GM13976 (cell line): ENCODE measurements around the gene C2CD4C.
"Not testable (repeated sequence)": the region's sequence is repeated elsewhere in the genome, so short reads cannot be mapped to it uniquely, and the experiment has no call there.

Source experiments
- DNase-seq: peaks from one replicate; pipeline ENCODE4 v3.0.0; 2012; ENCODE audit warnings: low spot score
- in situ Hi-C: fragments of 300-500 bp; cut with MboI; formaldehyde crosslinking; loops from one replicate; pipeline ENCODE4 v1.12.0; 2022; ENCODE audit warnings: low sequenced_read_pairs, mixed read lengths, inconsistent platforms; ENCODE audit not compliant: unreplicated experiment
- TF ChIP-seq, protein P1 (sequence below): IDR thresholded peaks from 2 replicates; pipeline ENCODE4 v1.5.1; 2012; ENCODE audit warnings: borderline replicate concordance, mild to moderate bottlenecking; ENCODE audit not compliant: insufficient read depth; ENCODE audit errors: extremely low read depth, missing control alignments, control extremely low read depth

C2CD4C gene

GRCh38 chr19:390386-391206, 18.4 kb downstream of the C2CD4C start:
- TF ChIP-seq, protein P1, sequence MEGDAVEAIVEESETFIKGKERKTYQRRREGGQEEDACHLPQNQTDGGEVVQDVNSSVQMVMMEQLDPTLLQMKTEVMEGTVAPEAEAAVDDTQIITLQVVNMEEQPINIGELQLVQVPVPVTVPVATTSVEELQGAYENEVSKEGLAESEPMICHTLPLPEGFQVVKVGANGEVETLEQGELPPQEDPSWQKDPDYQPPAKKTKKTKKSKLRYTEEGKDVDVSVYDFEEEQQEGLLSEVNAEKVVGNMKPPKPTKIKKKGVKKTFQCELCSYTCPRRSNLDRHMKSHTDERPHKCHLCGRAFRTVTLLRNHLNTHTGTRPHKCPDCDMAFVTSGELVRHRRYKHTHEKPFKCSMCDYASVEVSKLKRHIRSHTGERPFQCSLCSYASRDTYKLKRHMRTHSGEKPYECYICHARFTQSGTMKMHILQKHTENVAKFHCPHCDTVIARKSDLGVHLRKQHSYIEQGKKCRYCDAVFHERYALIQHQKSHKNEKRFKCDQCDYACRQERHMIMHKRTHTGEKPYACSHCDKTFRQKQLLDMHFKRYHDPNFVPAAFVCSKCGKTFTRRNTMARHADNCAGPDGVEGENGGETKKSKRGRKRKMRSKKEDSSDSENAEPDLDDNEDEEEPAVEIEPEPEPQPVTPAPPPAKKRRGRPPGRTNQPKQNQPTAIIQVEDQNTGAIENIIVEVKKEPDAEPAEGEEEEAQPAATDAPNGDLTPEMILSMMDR, result no peak
- in situ Hi-C loops, result no loop called here
- DNase-seq, result no peak

- in situ Hi-C loops, result no loop called here
- no peak for DNase-seq
- TF ChIP-seq, protein P1, result no peak
Measured at GRCh38 chr19:389935-390289, 19.0 kb downstream of the C2CD4C start.

- no peak for DNase-seq
- TF ChIP-seq, protein P1, result no peak
- in situ Hi-C loops, result no loop called here
Measured at GRCh38 chr19:389255-389934, 19.6 kb downstream of the C2CD4C start.

- in situ Hi-C loops, result no loop called here
- DNase-seq, result no peak
- TF ChIP-seq, protein P1, result no peak
Measured at GRCh38 chr19:388691-389090, 20.3 kb downstream of the C2CD4C start.

DNA sequence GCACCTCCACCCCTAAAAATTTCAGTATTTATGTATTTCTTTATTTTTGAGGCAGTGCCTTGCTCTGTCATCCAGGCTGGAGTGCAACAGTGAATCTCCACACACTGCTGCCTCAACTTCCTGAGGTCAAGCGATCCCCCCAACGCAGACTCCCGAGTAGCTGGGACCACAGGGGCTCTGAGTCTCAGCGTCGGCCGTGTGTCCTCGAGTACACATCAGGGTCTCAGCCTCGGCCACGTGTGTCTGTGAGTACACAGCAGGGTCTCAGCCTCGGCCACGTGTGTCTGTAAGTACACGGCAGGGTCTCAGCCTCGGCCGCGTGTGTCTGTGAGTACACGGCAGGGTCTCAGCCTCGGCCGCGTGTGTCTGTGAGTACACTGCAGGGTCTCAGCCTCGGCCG, 21.2 kb downstream of the C2CD4C start:
- in situ Hi-C loops, result no loop called here
- DNase-seq, result no peak
- TF ChIP-seq, protein P1, result no peak

DNA sequence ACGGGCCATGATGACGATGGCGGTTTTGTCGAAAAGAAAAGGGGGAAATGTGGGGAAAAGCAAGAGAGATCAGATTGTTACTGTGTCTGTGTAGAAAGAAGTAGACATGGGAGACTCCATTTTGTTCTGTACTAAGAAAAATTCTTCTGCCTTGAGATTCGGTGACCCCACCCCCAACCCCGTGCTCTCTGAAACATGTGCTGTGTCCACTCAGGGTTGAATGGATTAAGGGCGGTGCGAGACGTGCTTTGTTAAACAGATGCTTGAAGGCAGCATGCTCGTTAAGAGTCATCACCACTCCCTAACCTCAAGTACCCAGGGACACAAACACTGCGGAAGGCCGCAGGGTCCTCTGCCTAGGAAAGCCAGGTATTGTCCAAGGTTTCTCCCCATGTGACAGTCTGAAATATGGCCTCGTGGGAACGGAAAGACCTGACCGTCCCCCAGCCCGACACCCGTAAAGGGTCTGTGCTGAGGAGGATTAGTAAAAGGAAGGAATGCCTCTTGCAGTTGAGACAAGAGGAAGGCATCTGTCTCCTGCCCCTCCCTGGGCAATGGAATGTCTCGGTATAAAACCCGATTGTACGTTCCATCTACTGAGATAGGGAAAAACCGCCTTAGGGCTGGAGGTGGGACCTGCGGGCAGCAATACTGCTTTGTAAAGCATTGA, 22.2 kb downstream of the C2CD4C start:
- in situ Hi-C loops, DNase-seq: not testable (repeated sequence)

DNA sequence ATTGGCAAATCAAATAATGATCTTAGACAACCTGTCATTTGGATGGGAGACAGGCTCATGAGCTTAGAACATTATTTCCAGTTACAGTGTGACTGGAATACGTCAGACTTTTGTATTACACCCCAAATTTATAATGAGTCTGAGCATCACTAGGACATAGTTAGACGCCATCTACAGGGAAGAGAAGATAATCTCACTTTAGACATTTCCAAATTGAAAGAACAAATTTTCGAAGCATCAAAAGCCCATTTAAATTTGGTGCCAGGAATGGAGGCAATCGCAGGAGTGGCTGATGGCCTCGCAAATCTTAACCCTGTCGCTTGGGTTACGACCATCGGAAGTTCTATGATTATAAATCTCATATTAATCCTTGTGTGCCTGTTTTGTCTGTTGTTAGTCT, 22.8 kb downstream of the C2CD4C start:
- in situ Hi-C loops, DNase-seq: not testable (repeated sequence)
